Mucosa of descending colon (tissue), 3 donors: ENCODE data around the gene ADGRG6. TPM values are rescaled to one million over a fixed set of nuclear protein-coding genes. Genes with fewer than 3 reads are reported as not detected.

Experiments used
- ATAC-seq: fragments of 200-7000 bp; cut with Tn5 transposase; one replicate; pipeline ENCODE4 v1.9.1; 2020; ENCODE audit warnings: mild to moderate bottlenecking, moderate library complexity
- DNase-seq, 3 donors: peaks; one replicate each; pipeline ENCODE4 v3.0.0-alpha.2; 2020
- H3K36me3 ChIP-seq: fragments of 200-600 bp; one replicate; pipeline ENCODE4 v1.8.0; 2021; ENCODE audit warnings: low read depth, mild to moderate bottlenecking
- H3K4me1 ChIP-seq: fragments of 200-600 bp; one replicate; pipeline ENCODE4 v1.8.0; 2021; ENCODE audit warnings: low read depth, mild to moderate bottlenecking
- H3K4me3 ChIP-seq: fragments of 200-600 bp; one replicate; pipeline ENCODE4 v1.8.0; 2021; ENCODE audit warnings: mild to moderate bottlenecking
- H3K9me3 ChIP-seq: fragments of 200-600 bp; one replicate; pipeline ENCODE4 v1.8.0; 2021; ENCODE audit warnings: mild to moderate bottlenecking
- CTCF ChIP-seq: fragments of 200-600 bp; IDR thresholded peaks from one replicate; pipeline ENCODE4 v1.8.0; 2022; ENCODE audit warnings: antibody characterized with exemption, mild to moderate bottlenecking
- intact Hi-C, 2 donors: fragments of 100-400 bp; cut with DNase I in 1 of 2; cut with micrococcal nuclease in 1 of 2; formaldehyde crosslinking; loops; one replicate each; pipeline versions ENCODE4 v1.11.0 to v1.11.1; 2022; cut with DNase I, micrococcal nuclease
- total RNA-seq, 3 donors: library from RNA; stranded (reverse); fragmentation: NEBNext Ultra II Directional in 2 of 3; extraction: Animal tissue kit (Norgen Biotek cat#: 25700) in 2 of 3; gene quantifications; one replicate each; pipeline versions ENCODE4 v1.2.1 to v1.2.4, GENCODE V29; 2021 to 2023
- donor health status: DM: no; HTN: no; CAD: no; lungs with moderate emphysema.
- donor health status: DM: no; HTN: no; CAD: no.
- donor health status: DM: no; HTN: yes; CAD: no.

Gene ADGRG6
- total RNA-seq, 3 donors from 2014 or later, result 14.1 to 17.6 (median 17.1) TPM

DNA sequence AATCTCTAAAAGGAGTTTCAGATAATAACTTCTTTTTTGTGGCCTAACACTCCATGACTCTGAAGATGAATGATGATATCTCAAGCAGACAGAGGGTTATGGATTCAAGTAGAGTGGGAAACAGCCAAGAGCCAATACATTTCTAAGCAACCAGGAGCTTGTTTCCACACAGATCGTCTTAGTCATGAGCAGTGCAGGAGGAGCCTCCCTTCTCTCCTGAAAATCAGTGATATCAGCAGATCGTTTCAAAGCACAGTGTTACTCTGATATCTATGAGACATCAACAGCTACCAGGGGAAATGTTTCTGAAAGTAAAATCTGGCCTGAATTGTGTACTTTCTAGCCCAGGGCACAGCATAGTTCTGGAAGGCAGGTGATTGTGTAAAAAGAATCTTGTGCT lies 11.5 kb downstream of the ADGRG6 start:
- no peaks in the 10 kb centered on the region for H3K4me1 ChIP-seq
- no peak for TF ChIP-seq CTCF
- H3K36me3 ChIP-seq, result no peaks in the 10 kb centered on the region
- intact Hi-C loops, result no loop called here
- H3K9me3 ChIP-seq, result no peaks in the 10 kb centered on the region
- no peak for ATAC-seq
- H3K4me3 ChIP-seq, result no peak overlapping the region
- no peak for DNase-seq

DNA sequence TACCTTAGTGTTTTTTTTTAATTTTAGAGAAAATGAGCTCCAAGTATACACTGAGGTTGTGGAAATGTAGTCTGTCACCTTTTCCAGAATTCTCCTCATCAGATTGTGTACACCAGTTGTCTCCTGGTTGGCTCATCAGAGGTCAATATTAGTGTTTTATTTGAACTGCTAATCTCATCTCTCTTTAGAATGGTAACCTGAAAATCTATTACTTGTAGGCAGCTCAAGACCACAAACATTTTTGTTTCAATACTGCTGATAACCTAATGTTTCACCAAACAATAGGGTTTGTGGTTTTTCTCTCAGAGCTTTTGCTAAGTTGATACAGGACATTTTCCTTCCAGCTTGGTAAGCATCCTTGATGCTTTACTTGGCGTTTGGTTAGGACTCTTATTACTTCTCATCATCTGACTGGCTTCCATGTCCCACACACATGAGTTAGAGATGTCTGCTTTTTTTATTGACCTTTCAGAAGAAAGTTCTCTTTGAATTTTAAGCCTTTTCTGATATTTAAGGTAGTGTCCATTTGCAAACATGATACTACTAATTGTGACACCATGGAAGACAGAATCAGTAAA lies 15.1 kb downstream of the ADGRG6 start:
- Histone ChIP-seq H3K36me3 (no peaks in the 10 kb centered on the region), H3K9me3 (no peaks in the 10 kb centered on the region), H3K4me1 (no peaks in the 10 kb centered on the region), H3K4me3 (no peak overlapping the region)
- intact Hi-C loops, result no loop called here
- TF ChIP-seq CTCF, result no peak
- DNase-seq (no peak), ATAC-seq (no peak)

DNA sequence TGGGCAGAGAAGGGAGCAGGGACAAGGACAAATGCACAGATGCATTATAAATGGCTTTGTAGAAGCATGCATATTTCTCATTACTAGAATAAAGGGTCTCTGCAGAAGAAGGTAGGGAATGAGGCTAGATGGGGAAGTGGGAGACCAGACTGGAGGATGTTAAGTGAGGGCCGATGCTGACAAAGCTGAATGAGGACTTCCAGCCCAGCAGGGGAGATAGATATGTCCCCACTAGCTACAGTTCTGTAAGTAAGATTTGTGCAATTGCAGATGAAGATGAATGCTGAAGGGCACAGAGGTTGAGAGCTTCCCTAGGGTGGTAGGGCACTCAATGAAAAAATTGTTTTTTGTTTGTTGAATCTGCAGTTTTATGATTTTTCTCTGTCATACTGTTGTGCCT lies 16.9 kb downstream of the ADGRG6 start:
- intact Hi-C loops, result no loop called here
- peaks cover 8% of the 10 kb centered on the region for H3K4me1 ChIP-seq
- no peak for ATAC-seq
- no peaks in the 10 kb centered on the region for H3K36me3 ChIP-seq
- TF ChIP-seq CTCF, result no peak
- H3K4me3 ChIP-seq, result no peak overlapping the region
- no peak for DNase-seq
- no peaks in the 10 kb centered on the region for H3K9me3 ChIP-seq

DNA sequence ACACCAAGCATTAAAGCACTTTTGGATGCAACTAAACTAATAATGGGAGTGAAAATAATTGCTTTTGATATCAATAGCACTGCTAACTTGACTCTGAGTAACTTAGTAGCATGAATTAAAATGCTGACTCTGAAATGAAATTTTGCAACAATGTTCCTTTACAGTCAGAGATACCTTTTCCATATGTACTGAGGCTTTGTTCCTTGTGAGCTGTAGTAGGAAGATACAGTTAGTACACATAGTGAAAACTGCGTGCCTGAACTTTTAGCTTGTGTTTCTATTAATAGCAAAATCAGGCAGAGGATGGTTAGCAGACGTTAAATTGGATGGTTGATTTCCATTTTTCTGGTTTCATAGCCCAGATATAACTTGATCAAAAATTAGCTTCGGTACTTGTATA lies 18.6 kb downstream of the ADGRG6 start:
- H3K9me3 ChIP-seq, result no peaks in the 10 kb centered on the region
- intact Hi-C loops, result no loop called here

DNA sequence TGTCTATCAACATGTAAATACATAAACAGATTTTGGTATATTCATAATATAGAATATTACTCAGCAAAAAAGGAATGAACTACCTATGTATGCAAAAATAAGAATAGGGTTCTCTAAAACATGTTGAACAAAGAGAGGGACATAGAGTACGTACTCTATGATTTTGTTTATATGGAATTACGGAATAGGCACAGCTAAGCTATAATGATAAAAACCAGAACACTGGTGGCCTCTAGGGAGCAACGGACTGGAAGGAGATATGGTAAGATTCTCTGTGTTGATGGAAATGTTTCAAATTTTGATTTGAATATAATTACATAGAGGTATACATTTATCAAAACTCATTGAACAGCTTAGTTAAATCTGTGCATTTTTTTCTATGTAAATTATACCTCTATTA lies 19.6 kb downstream of the ADGRG6 start:
- DNase-seq (no peak), ATAC-seq (no peak)
- no peak overlapping the region for H3K4me3 ChIP-seq
- no peaks in the 10 kb centered on the region for H3K9me3 ChIP-seq
- peaks cover 8% of the 10 kb centered on the region for H3K4me1 ChIP-seq
- TF ChIP-seq CTCF, result no peak
- H3K36me3 ChIP-seq, result no peaks in the 10 kb centered on the region
- intact Hi-C loops, result no loop called here

More for the DNA sequence above, 18.6 kb downstream of the ADGRG6 start:
- no peak overlapping the region for H3K4me3 ChIP-seq
- no peak for DNase-seq
- H3K36me3 ChIP-seq, result no peaks in the 10 kb centered on the region
- H3K4me1 ChIP-seq, result peaks cover 8% of the 10 kb centered on the region
- ATAC-seq, result no peak
- no peak for TF ChIP-seq CTCF

GRCh38 chr6:142322066-142322465 lies 20.3 kb downstream of the ADGRG6 start:
- no peak overlapping the region for H3K4me3 ChIP-seq
- DNase-seq, result no peak
- intact Hi-C loops, result no loop called here
- TF ChIP-seq CTCF, result no peak
- H3K4me1 ChIP-seq, result peaks cover 8% of the 10 kb centered on the region
- ATAC-seq, result no peak
- no peaks in the 10 kb centered on the region for H3K36me3 ChIP-seq
- H3K9me3 ChIP-seq, result no peaks in the 10 kb centered on the region
